Fibroblast of lung (primary cell): ENCODE data around the gene NPC1L1. TPM values are rescaled to one million over a fixed set of nuclear protein-coding genes. Genes with fewer than 3 reads are reported as not detected.
"Not testable (repeated sequence)": the region's sequence is repeated elsewhere in the genome, so short reads cannot be mapped to it uniquely, and the experiment has no call there.

ENCODE experiments used
- DNase-seq, 2 donors: peaks; one replicate each; pipeline versions ENCODE4 v3.0.0 to v3.0.0-alpha.2; 2010; ENCODE audit warnings: low read depth in 2 of 2
- H2AFZ ChIP-seq: 2 replicates; pipeline ENCODE4 v1.5.1; 2012; ENCODE audit warnings: low read length, control low read depth, inconsistent platforms
- H3K27ac ChIP-seq: 2 replicates; pipeline ENCODE4 v1.5.1; 2011; ENCODE audit warnings: low read length, control low read depth; ENCODE audit not compliant: insufficient read depth
- H3K27me3 ChIP-seq: 2 replicates; pipeline ENCODE4 v1.5.1; 2011; ENCODE audit warnings: mild to moderate bottlenecking, low read length; ENCODE audit not compliant: control insufficient read depth, insufficient read depth
- H3K36me3 ChIP-seq: 2 replicates; pipeline ENCODE4 v1.5.1; 2011; ENCODE audit warnings: low read length; ENCODE audit not compliant: control insufficient read depth, insufficient read depth
- H3K4me1 ChIP-seq: 2 replicates; pipeline ENCODE4 v1.5.1; 2011; ENCODE audit warnings: low read length; ENCODE audit not compliant: control insufficient read depth, insufficient read depth; ENCODE audit errors: extremely low read depth
- H3K4me2 ChIP-seq: 2 replicates; pipeline ENCODE4 v1.5.1; 2011; ENCODE audit warnings: low read length, control low read depth; ENCODE audit not compliant: insufficient read depth; ENCODE audit errors: extremely low read depth
- H3K4me3 ChIP-seq, 4 experiments: fragments of 200-600 bp in 1 of 4; sonication (generic) in 1 of 4; replicated peaks in 1 of 4; 2 replicates each; pipeline ENCODE4 v1.5.1; 2011 to 2016; ENCODE audit warnings: low read length in 4 of 4, low read depth in 3 of 4, mild to moderate bottlenecking in 3 of 4, control low read depth in 2 of 4, inconsistent platforms in 1 of 4, mixed read lengths in 1 of 4; ENCODE audit not compliant: insufficient read depth in 1 of 4; ENCODE audit errors: control extremely low read depth in 1 of 4
- H3K79me2 ChIP-seq: 2 replicates; pipeline ENCODE4 v1.5.1; 2012; ENCODE audit warnings: mild to moderate bottlenecking, low read length, inconsistent platforms; ENCODE audit not compliant: control insufficient read depth, insufficient read depth
- H3K9ac ChIP-seq: 2 replicates; pipeline ENCODE4 v1.5.1; 2011; ENCODE audit warnings: mild to moderate bottlenecking, low read length, control low read depth; ENCODE audit not compliant: insufficient read depth
- H3K9me3 ChIP-seq: 2 replicates; pipeline ENCODE4 v1.5.1; 2012; ENCODE audit warnings: low read depth, low read length; ENCODE audit not compliant: control insufficient read depth, insufficient read depth
- H4K20me1 ChIP-seq: 2 replicates; pipeline ENCODE4 v1.5.1; 2011; ENCODE audit warnings: low read length; ENCODE audit not compliant: control insufficient read depth, insufficient read depth; ENCODE audit errors: extremely low read depth
- EZH2 ChIP-seq: IDR thresholded peaks from 2 replicates; pipeline ENCODE4 v1.5.1; 2012; ENCODE audit warnings: low read length, control low read depth, mild to moderate bottlenecking; ENCODE audit errors: missing control alignments
- polyA plus RNA-seq, 2 donors: library from polyadenylated mRNA; depleted of rRNA in 1 of 2; stranded (reverse) in 1 of 2; unstranded in 1 of 2; fragments of >200 nt; gene quantifications; 2 replicates each; pipeline ENCODE4 v1.2.1, GENCODE V29; 2011 to 2012; ENCODE audit warnings: missing spikeins in 1 of 2
- total RNA-seq: library from RNA; depleted of rRNA; stranded (reverse); fragments of >200 nt; gene quantifications from 2 replicates; pipeline ENCODE4 v1.2.1, GENCODE V29; 2014
- TF ChIP-seq, protein P1 (sequence below), 2 donors: IDR thresholded peaks in 1 of 2; conservative IDR thresholded peaks in 1 of 2; 1 replicate in 1 of 2; 2 replicates in 1 of 2; pipeline ENCODE4 v1.5.1; 2011 to 2012; ENCODE audit warnings: low read length in 2 of 2, control low read depth in 1 of 2, inconsistent platforms in 1 of 2, low read depth in 1 of 2, mild to moderate bottlenecking in 1 of 2

Gene NPC1L1
- total and polyA plus RNA-seq, 2 donors (not counting 1 experiment from before 2014, with no cell fraction given): under 0.01 to 0.05 TPM

DNA sequence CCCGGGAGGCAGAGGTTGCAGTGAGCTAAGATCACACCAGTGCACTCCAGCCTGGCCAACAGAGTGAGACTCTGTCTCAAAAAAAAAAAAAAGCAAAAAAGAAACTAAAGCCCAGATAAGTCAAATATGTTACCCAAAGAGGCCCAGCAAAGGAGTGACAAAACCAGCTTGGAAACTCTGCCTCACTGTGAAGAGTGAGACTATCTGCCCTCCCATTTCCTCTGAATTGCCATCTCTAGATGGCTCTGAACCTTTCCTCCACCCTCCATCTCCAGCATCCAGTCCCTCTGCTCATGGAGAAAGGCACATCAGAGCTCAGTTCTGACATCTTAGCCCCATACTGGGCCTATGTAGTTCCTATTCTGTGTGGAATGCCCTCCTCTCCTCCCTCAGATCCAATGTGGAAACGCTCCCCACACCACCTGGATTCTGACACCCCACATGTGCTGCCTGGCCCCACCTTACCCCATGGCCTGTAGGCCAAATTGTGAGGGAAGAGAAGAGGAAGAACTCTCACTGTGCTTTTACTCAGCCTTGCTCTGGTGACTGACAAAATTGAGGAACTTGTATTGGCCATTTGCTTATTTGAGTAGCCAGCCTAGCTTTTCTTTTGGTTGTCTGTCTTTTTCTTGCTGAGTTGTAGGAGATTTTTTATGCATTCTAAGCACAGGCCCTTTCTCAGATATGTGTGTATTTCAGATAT lies 32.7 kb downstream of the NPC1L1 start:
- H3K27me3 ChIP-seq: peaks cover 5% of the 10 kb centered on the region
- no peaks in the 10 kb centered on the region for H3K36me3 ChIP-seq
- H3K79me2 ChIP-seq: no peaks in the 10 kb centered on the region
- H2AFZ ChIP-seq: no peak overlapping the region
- no peaks in the 10 kb centered on the region for H3K4me1 ChIP-seq
- no peak overlapping the region for H3K9ac ChIP-seq
- H3K9me3 ChIP-seq: no peaks in the 10 kb centered on the region
- no peak overlapping the region for H3K4me2 ChIP-seq
- H3K27ac ChIP-seq: no peak overlapping the region
- no peaks in the 10 kb centered on the region for H4K20me1 ChIP-seq
- no peak for TF ChIP-seq EZH2
- TF ChIP-seq, protein P1, sequence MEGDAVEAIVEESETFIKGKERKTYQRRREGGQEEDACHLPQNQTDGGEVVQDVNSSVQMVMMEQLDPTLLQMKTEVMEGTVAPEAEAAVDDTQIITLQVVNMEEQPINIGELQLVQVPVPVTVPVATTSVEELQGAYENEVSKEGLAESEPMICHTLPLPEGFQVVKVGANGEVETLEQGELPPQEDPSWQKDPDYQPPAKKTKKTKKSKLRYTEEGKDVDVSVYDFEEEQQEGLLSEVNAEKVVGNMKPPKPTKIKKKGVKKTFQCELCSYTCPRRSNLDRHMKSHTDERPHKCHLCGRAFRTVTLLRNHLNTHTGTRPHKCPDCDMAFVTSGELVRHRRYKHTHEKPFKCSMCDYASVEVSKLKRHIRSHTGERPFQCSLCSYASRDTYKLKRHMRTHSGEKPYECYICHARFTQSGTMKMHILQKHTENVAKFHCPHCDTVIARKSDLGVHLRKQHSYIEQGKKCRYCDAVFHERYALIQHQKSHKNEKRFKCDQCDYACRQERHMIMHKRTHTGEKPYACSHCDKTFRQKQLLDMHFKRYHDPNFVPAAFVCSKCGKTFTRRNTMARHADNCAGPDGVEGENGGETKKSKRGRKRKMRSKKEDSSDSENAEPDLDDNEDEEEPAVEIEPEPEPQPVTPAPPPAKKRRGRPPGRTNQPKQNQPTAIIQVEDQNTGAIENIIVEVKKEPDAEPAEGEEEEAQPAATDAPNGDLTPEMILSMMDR (conservative IDR thresholded peaks at IDR 0.05 in 1 of 2, IDR thresholded peaks at IDR 0.05 in 1 of 2; ENCODE audit: low read depth in 1 of 2, low read length in 2 of 2): no peak
- no peak overlapping the region for H3K4me3 ChIP-seq
- no peak for DNase-seq

DNA sequence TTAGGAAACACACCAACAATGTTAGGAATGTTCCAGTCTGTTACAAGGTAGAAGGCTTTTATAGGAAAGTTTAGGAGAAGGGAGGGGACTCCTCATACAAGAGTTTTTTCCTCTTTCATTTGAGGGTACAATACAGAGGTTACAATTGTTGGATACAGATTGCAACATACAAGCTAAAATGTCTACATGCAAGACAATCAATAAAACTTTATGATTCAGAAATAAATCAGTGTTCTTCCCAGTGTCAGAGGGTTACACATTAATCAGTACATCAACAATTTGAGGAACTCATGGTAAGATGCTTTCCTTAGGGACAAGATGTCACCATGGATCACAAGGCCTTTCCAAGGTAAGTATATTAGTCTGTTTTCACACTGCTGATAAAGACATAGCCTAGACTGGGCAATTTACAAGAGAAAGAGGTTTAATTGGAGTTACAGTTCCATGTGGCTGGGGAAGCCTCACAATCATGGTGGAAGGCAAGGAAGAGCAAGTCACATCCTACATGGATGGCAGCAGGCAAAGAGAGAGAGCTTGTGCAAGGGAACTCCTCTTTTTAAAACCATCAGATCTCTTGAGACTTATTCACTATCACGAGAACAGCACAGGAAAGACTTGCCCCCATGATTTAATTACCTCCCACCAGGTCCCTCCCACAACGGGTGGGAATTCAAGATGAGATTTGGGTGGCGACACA lies 34.4 kb downstream of the NPC1L1 start:
- H2AFZ ChIP-seq, H3K36me3 ChIP-seq, H3K9me3 ChIP-seq, H4K20me1 ChIP-seq, H3K9ac ChIP-seq, H3K4me2 ChIP-seq, H3K27me3 ChIP-seq, H3K27ac ChIP-seq, H3K4me3 ChIP-seq, H3K79me2 ChIP-seq, H3K4me1 ChIP-seq: not testable (repeated sequence)
- peak in 1 of 2 donors; percentile 5 for DNase-seq

DNA sequence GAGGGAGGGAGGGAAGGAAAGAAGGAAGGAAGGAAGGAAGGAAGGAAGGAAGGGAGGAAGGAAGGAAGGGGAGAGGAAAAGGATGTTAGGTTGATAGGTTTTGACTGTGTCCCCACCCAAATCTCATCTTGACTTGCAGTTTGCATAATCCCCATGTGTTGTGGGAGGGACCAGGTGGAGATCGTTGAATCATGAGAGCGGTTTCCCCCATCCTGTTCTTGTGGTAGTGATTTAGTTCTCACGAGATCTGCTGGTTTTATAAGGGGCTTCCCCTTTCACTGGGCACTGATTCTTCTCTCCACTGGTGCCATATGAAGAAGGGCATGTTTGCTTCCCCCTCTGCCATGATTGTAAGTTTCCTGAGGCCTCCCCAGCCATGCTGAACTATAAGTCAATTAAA lies 35.5 kb downstream of the NPC1L1 start:
- Histone ChIP-seq H3K4me1 (no peaks in the 10 kb centered on the region), H3K4me2 (no peak overlapping the region), H2AFZ (no peak overlapping the region), H3K9me3 (no peaks in the 10 kb centered on the region), H3K36me3 (no peaks in the 10 kb centered on the region), H3K27ac (no peak overlapping the region), H3K27me3 (peaks cover 5% of the 10 kb centered on the region), H3K79me2 (no peaks in the 10 kb centered on the region), H3K4me3 (no peak overlapping the region), H3K9ac (no peak overlapping the region), H4K20me1 (no peaks in the 10 kb centered on the region)
- no peak for DNase-seq
- TF ChIP-seq, protein P1 (conservative IDR thresholded peaks at IDR 0.05 in 1 of 2, IDR thresholded peaks at IDR 0.05 in 1 of 2; ENCODE audit: low read depth in 1 of 2, low read length in 2 of 2): no peak
- TF ChIP-seq EZH2: no peak
